GM12873 (cell line): ENCODE data around the gene ZMYM2.

ENCODE experiments used
- TF ChIP-seq, protein P1 (sequence below): IDR thresholded peaks from 2 replicates; pipeline ENCODE4 v1.5.1; 2012; ENCODE audit warnings: low read depth, mild to moderate bottlenecking, moderate library complexity, low read length, control low read depth; ENCODE audit not compliant: insufficient read depth; ENCODE audit errors: missing control alignments

The ZMYM2 gene

DNA sequence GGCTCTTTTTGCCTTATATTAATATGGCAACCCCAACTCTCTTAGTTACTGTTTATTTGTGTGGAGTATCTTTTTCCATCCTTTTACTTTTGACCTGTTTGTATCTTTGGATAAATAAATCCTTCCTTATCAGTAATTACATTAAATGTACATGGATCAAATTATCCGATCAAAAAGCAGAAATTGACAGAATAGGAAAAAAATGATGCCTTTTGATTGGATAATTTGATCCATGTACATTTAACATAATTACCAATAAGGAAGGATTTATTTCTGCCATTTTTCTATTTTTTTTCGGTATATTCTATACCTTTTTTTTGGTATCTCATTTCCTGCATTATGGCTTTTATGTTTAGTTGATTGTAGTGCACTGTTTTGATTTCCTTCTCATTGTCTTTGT, 57.2 kb downstream of the ZMYM2 start:
- TF ChIP-seq, protein P1, sequence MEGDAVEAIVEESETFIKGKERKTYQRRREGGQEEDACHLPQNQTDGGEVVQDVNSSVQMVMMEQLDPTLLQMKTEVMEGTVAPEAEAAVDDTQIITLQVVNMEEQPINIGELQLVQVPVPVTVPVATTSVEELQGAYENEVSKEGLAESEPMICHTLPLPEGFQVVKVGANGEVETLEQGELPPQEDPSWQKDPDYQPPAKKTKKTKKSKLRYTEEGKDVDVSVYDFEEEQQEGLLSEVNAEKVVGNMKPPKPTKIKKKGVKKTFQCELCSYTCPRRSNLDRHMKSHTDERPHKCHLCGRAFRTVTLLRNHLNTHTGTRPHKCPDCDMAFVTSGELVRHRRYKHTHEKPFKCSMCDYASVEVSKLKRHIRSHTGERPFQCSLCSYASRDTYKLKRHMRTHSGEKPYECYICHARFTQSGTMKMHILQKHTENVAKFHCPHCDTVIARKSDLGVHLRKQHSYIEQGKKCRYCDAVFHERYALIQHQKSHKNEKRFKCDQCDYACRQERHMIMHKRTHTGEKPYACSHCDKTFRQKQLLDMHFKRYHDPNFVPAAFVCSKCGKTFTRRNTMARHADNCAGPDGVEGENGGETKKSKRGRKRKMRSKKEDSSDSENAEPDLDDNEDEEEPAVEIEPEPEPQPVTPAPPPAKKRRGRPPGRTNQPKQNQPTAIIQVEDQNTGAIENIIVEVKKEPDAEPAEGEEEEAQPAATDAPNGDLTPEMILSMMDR, result no peak

DNA sequence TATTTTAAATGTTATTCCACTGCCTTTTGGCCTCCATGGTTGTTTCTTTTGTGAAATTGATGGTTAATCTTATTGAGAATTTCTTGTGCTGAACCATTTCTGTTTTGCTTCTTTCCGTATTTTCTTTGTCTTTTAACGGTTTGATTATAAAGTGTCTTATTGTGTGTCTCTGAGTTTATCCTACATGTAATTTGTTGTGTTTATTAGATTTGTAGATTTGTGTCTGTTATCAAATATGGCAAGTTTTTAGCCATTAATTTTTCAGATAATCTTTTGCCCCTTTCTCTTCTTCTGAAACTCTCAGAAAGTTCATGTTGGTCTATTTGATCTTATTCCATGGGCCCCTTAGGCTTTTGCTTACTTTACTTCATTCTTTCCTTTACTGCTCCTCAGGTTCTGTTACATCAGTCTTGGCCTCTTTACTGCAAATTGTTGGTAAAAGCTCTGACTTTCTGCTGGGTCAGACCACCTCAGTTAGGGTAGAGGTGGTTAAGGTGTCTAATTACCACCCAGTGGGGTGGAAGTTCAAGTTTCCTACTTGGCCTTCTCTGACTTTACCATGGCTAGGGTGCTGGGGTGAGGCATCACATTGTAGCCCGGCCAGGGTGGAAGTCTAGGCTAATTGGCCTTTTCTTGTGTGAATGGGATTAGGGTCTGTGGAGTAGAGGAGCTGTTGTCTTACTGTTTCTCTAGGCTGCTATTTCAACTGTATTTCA, 58.3 kb downstream of the ZMYM2 start:
- TF ChIP-seq, protein P1, result no peak

- TF ChIP-seq, protein P1, result no peak
Measured at GRCh38 chr13:20017365-20017711, 58.8 kb downstream of the ZMYM2 start.

- TF ChIP-seq, protein P1, result no peak
Measured at GRCh38 chr13:20019043-20019442, 60.5 kb downstream of the ZMYM2 start.

- TF ChIP-seq, protein P1, result no peak
Measured at GRCh38 chr13:20024702-20025101, 66.2 kb downstream of the ZMYM2 start.

GRCh38 chr13:20028953-20029352, 70.4 kb downstream of the ZMYM2 start:
- TF ChIP-seq, protein P1, result no peak

GRCh38 chr13:20033486-20033885, 75.0 kb downstream of the ZMYM2 start:
- TF ChIP-seq, protein P1, result no peak
